CD4-positive, alpha-beta T cell treated with Interleukin-15 for 4 hours (primary cell): Measurements from ENCODE around the gene HSPA12B.
"Not testable (repeated sequence)": the region's sequence is repeated elsewhere in the genome, so short reads cannot be mapped to it uniquely, and the experiment has no call there.

Experiments used
- DNase-seq: peaks from one replicate; pipeline ENCODE4 v3.0.0-alpha.2; 2020; ENCODE audit warnings: low spot score

The HSPA12B gene

GRCh38 chr20:3787324-3788014, 55.0 kb downstream of the HSPA12B start:
- DNase-seq = no peak

GRCh38 chr20:3788685-3789155, 56.2 kb downstream of the HSPA12B start:
- no peak for DNase-seq

- not testable (repeated sequence) for DNase-seq
Measured at GRCh38 chr20:3789201-3789600, 56.7 kb downstream of the HSPA12B start.

- not testable (repeated sequence) for DNase-seq
Measured at GRCh38 chr20:3794168-3794567, 61.7 kb downstream of the HSPA12B start.

GRCh38 chr20:3794701-3795420, 62.4 kb downstream of the HSPA12B start:
- no peak for DNase-seq

GRCh38 chr20:3795511-3796468, 63.3 kb downstream of the HSPA12B start, which contains the start of gene CDC25B:
CDC25B (plus strand) TSS chr20:3796310; CDS start chr20:3796532, 222 bp downstream.
- peak; percentile 88 for DNase-seq

GRCh38 chr20:3796477-3797225, 64.2 kb downstream of the HSPA12B start:
- DNase-seq = no peak

- DNase-seq = no peak
Measured at GRCh38 chr20:3797226-3797545, 64.7 kb downstream of the HSPA12B start.

- peak; percentile 64 for DNase-seq
Measured at GRCh38 chr20:3797592-3798372, 65.3 kb downstream of the HSPA12B start.

GRCh38 chr20:3798373-3798768, 65.9 kb downstream of the HSPA12B start:
- DNase-seq = no peak

- no peak for DNase-seq
Measured at GRCh38 chr20:3798908-3799248, 66.4 kb downstream of the HSPA12B start.

- no peak for DNase-seq
Measured at GRCh38 chr20:3800256-3800877, 67.9 kb downstream of the HSPA12B start.

GRCh38 chr20:3800878-3801260, 68.4 kb downstream of the HSPA12B start:
- no peak for DNase-seq

- DNase-seq = no peak
Measured at GRCh38 chr20:3801299-3801698, 68.8 kb downstream of the HSPA12B start.

- no peak for DNase-seq
Measured at GRCh38 chr20:3801846-3802245, 69.4 kb downstream of the HSPA12B start.
